HEK293 (cell line): ENCODE results near the gene RCAN2.

ENCODE experiments used
- REST ChIP-seq: fragments of 450-650 bp; formaldehyde crosslinking; IDR thresholded peaks from 2 replicates; pipeline ENCODE4 v1.5.1; 2016; ENCODE audit warnings: missing biosample characterization, missing genetic modification characterization
- ZNF280C ChIP-seq: fragments of 450-650 bp; formaldehyde crosslinking; IDR thresholded peaks from 2 replicates; pipeline ENCODE4 v1.5.1; 2016; ENCODE audit warnings: missing biosample characterization, missing genetic modification characterization

- TF ChIP-seq REST (tag by site-specific recombination) (no peak), ZNF280C (no peak)
Observed at GRCh38 chr6:46505693-46506512, 14.7 kb upstream of the RCAN2 start.
